IMR-90 (cell line): ENCODE measurements around the gene RPS5. TPM values are rescaled to one million over a fixed set of nuclear protein-coding genes. Genes with fewer than 3 reads are reported as not detected.

Source experiments
- ATAC-seq: fragments of 200-7000 bp; cut with Tn5 transposase; 2 replicates; pipeline ENCODE4 v1.9.1; 2020; ENCODE audit warnings: low read depth, mild to moderate bottlenecking, moderate library complexity
- BruUV-seq: library from RNA; stranded (reverse); fragments of 400-500 nt; replicated peaks from 2 replicates; lab custom pipeline; 2021; lab: Mats Ljungman, UMichigan
- CTCF ChIA-PET: fragments of 300-600 bp; formaldehyde crosslinking; extraction: SDS; loops from one replicate; lab custom pipeline; 2021; ENCODE audit warnings: antibody characterized with exemption; lab: Yijun Ruan, JAX
- POLR2A ChIA-PET: fragments of 300-600 bp; sonication (Branson Sonifier 250); formaldehyde crosslinking; loops from one replicate; lab custom pipeline; 2022; ENCODE audit warnings: antibody characterized with exemption; ENCODE audit not compliant: unreplicated experiment; lab: Charles Lee
- DNase-seq: peaks from one replicate; pipeline ENCODE4 v3.0.0; 2013
- H2AFZ ChIP-seq: replicated peaks from 2 replicates; pipeline ENCODE3; 2013; ENCODE audit warnings: low read length, mild to moderate bottlenecking; ENCODE audit not compliant: poor library complexity
- H2AK5ac ChIP-seq: 2 replicates; pipeline ENCODE4 v1.6.1; 2013; ENCODE audit warnings: low read depth, low read length, inconsistent platforms
- H2AK9ac ChIP-seq: replicated peaks from 2 replicates; pipeline ENCODE3; 2013; ENCODE audit warnings: mild to moderate bottlenecking, low read depth, low read length, moderate library complexity; ENCODE audit not compliant: poor library complexity
- H2BK120ac ChIP-seq: 2 replicates; pipeline ENCODE4 v1.6.1; 2013; ENCODE audit warnings: low read depth, low read length, inconsistent platforms
- H2BK15ac ChIP-seq: 3 replicates; pipeline ENCODE4 v1.6.1; 2013; ENCODE audit warnings: low read depth, low read length, inconsistent platforms
- H2BK20ac ChIP-seq: 2 replicates; pipeline ENCODE4 v1.6.1; 2013; ENCODE audit warnings: low read depth, mild to moderate bottlenecking, inconsistent platforms, low read length, moderate library complexity
- H2BK5ac ChIP-seq: 2 replicates; pipeline ENCODE4 v1.6.1; 2013; ENCODE audit warnings: mild to moderate bottlenecking, low read depth, low read length, inconsistent platforms; ENCODE audit not compliant: poor library complexity, severe bottlenecking
- H3K14ac ChIP-seq: replicated peaks from 2 replicates; pipeline ENCODE4 v1.6.1; 2013; ENCODE audit warnings: low read depth, low read length, inconsistent platforms
- H3K18ac ChIP-seq: 2 replicates; pipeline ENCODE4 v1.6.1; 2013; ENCODE audit warnings: low read depth, low read length, control low read depth
- H3K23ac ChIP-seq: 2 replicates; pipeline ENCODE4 v1.6.1; 2013; ENCODE audit warnings: low read depth, low read length, inconsistent platforms
- H3K27ac ChIP-seq: 2 replicates; pipeline ENCODE4 v1.5.1; 2013; ENCODE audit warnings: mild to moderate bottlenecking, control low read depth, low read length; ENCODE audit not compliant: insufficient read depth
- H3K27me3 ChIP-seq: 2 replicates; pipeline ENCODE4 v1.6.1; 2013; ENCODE audit warnings: low read length; ENCODE audit not compliant: control insufficient read depth, insufficient read depth
- H3K36me3 ChIP-seq: 2 replicates; pipeline ENCODE4 v1.6.1; 2013; ENCODE audit warnings: low read length, mixed read lengths; ENCODE audit not compliant: control insufficient read depth, insufficient read depth
- H3K4ac ChIP-seq: 2 replicates; pipeline ENCODE4 v1.6.1; 2013; ENCODE audit warnings: low read depth, low read length, inconsistent platforms
- H3K4me1 ChIP-seq: 2 replicates; pipeline ENCODE4 v1.6.1; 2013; ENCODE audit warnings: low read length, mixed read lengths; ENCODE audit not compliant: control insufficient read depth, insufficient read depth
- H3K4me2 ChIP-seq: 2 replicates; pipeline ENCODE4 v1.6.1; 2013; ENCODE audit warnings: low read depth, mild to moderate bottlenecking, control low read depth, low read length, moderate library complexity
- H3K4me3 ChIP-seq: 2 replicates; pipeline ENCODE4 v1.5.1; 2013; ENCODE audit warnings: low read depth, mild to moderate bottlenecking, control low read depth, low read length, moderate library complexity; ENCODE audit not compliant: insufficient read depth
- H3K56ac ChIP-seq: 2 replicates; pipeline ENCODE4 v1.6.1; 2013; ENCODE audit warnings: low read length, inconsistent platforms; ENCODE audit not compliant: insufficient read depth; ENCODE audit errors: extremely low read depth
- H3K79me1 ChIP-seq, 2 experiments: 2 replicates each; pipeline ENCODE4 v1.6.1; 2013; ENCODE audit warnings: low read length in 2 of 2, inconsistent platforms in 1 of 2, low read depth in 1 of 2
- H3K9ac ChIP-seq: 2 replicates; pipeline ENCODE4 v1.6.1; 2013; ENCODE audit warnings: low read depth, low read length, control low read depth
- H3K9me1 ChIP-seq: 2 replicates; pipeline ENCODE4 v1.6.1; 2013; ENCODE audit warnings: low read length, inconsistent platforms; ENCODE audit not compliant: insufficient read depth
- H3K9me3 ChIP-seq: 2 replicates; pipeline ENCODE4 v1.6.1; 2013; ENCODE audit warnings: low read length; ENCODE audit not compliant: control insufficient read depth, insufficient read depth
- H4K20me1 ChIP-seq: 2 replicates; pipeline ENCODE4 v1.6.1; 2013; ENCODE audit warnings: low read length, inconsistent platforms; ENCODE audit not compliant: insufficient read depth
- H4K5ac ChIP-seq: 2 replicates; pipeline ENCODE4 v1.6.1; 2013; ENCODE audit warnings: mild to moderate bottlenecking, low read depth, low read length, control low read depth
- H4K8ac ChIP-seq, 2 experiments: 2 replicates each; pipeline ENCODE4 v1.6.1; 2013; ENCODE audit warnings: low read depth in 2 of 2, low read length in 2 of 2, control low read depth in 1 of 2, inconsistent platforms in 1 of 2
- H4K91ac ChIP-seq: 2 replicates; pipeline ENCODE4 v1.6.1; 2013; ENCODE audit warnings: low read depth, low read length, inconsistent platforms; ENCODE audit not compliant: insufficient read depth
- BHLHE40 ChIP-seq: fragments of 150-350 bp; IDR thresholded peaks from 2 replicates; pipeline ENCODE4 v1.6.1; 2016; ENCODE audit warnings: mild to moderate bottlenecking, low read depth, low read length
- CEBPB ChIP-seq: IDR thresholded peaks from 2 replicates; pipeline ENCODE4 v1.6.1; 2012; ENCODE audit warnings: low read depth, low read length, improper control_type of control experiment
- CHD1 ChIP-seq: IDR thresholded peaks from 2 replicates; pipeline ENCODE4 v1.6.1; 2012; ENCODE audit warnings: low read depth, low read length, improper control_type of control experiment
- CTCF ChIP-seq: conservative IDR thresholded peaks from 2 replicates; pipeline ENCODE4 v1.5.1; 2012; ENCODE audit warnings: mild to moderate bottlenecking, low read depth, low read length, improper control_type of control experiment
- ELK1 ChIP-seq: fragments of 150-350 bp; IDR thresholded peaks from 2 replicates; pipeline ENCODE4 v1.6.1; 2016; ENCODE audit warnings: low read depth, mild to moderate bottlenecking, low read length, moderate library complexity, borderline replicate concordance
- FOS ChIP-seq: fragments of 150-350 bp; IDR thresholded peaks from 2 replicates; pipeline ENCODE4 v1.6.1; 2016; ENCODE audit warnings: low read depth, low read length
- MAFK ChIP-seq: IDR thresholded peaks from 2 replicates; pipeline ENCODE4 v1.6.1; 2012; ENCODE audit warnings: low read depth, low read length, improper control_type of control experiment
- MAZ ChIP-seq: IDR thresholded peaks from 2 replicates; pipeline ENCODE4 v1.6.1; 2012; ENCODE audit warnings: low read depth, mild to moderate bottlenecking, low read length, improper control_type of control experiment, moderate library complexity, borderline replicate concordance
- MXI1 ChIP-seq: IDR thresholded peaks from 2 replicates; pipeline ENCODE4 v1.6.1; 2012; ENCODE audit warnings: low read depth, mild to moderate bottlenecking, low read length, moderate library complexity, borderline replicate concordance
- NFE2L2 ChIP-seq: fragments of 150-350 bp; IDR thresholded peaks from 2 replicates; pipeline ENCODE4 v1.6.1; 2016; ENCODE audit warnings: low read depth, mild to moderate bottlenecking, low read length
- POLR2A ChIP-seq: IDR thresholded peaks from 2 replicates; pipeline ENCODE4 v1.6.1; 2012; ENCODE audit warnings: mild to moderate bottlenecking, low read depth, low read length
- RAD21 ChIP-seq: IDR thresholded peaks from 2 replicates; pipeline ENCODE4 v1.6.1; 2012; ENCODE audit warnings: low read length, improper control_type of control experiment
- RCOR1 ChIP-seq: IDR thresholded peaks from 2 replicates; pipeline ENCODE4 v1.6.1; 2012; ENCODE audit warnings: mild to moderate bottlenecking, low read length, improper control_type of control experiment; ENCODE audit not compliant: insufficient replicate concordance
- RFX5 ChIP-seq: IDR thresholded peaks from 2 replicates; pipeline ENCODE4 v1.8.0; 2012; ENCODE audit warnings: low read depth, mild to moderate bottlenecking, low read length, moderate library complexity
- SMC3 ChIP-seq: fragments of 150-350 bp; IDR thresholded peaks from 2 replicates; pipeline ENCODE4 v1.6.1; 2016; ENCODE audit warnings: low read depth, mild to moderate bottlenecking, antibody characterized with exemption, low read length, moderate library complexity
- USF2 ChIP-seq: fragments of 150-350 bp; IDR thresholded peaks from 2 replicates; pipeline ENCODE4 v1.6.1; 2017; ENCODE audit warnings: mild to moderate bottlenecking, antibody characterized with exemption, low read length, low read depth
- WGBS, 2 experiments: methylation state at CpG; one replicate each; pipeline versions ENCODE4 v1.1.5 to v1.1.7; 2013; ENCODE audit warnings: missing lambda C conversion rate in 2 of 2; ENCODE audit not compliant: insufficient read length in 1 of 2; ENCODE audit errors: extremely low coverage in 2 of 2; 5-methylcytosine and 5-hydroxymethylcytosine counted together
- dilution Hi-C: fragments of 300-500 bp; cut with HindIII; formaldehyde crosslinking; loops from one replicate; pipeline ENCODE4 v1.14.3; 2018; ENCODE audit warnings: low sequenced_read_pairs; ENCODE audit not compliant: unreplicated experiment
- in situ Hi-C: fragments of 300-500 bp; cut with MboI; formaldehyde crosslinking; loops from 3 replicates; pipeline ENCODE4 v1.14.3; 2019; ENCODE audit warnings: low sequenced_read_pairs, inconsistent platforms, mixed read lengths
- intact Hi-C: fragments of 100-400 bp; cut with micrococcal nuclease; formaldehyde crosslinking; loops from 2 replicates; pipeline ENCODE4 v1.10.0; 2022
- polyA plus RNA-seq, 3 experiments: library from polyadenylated mRNA; depleted of rRNA; stranded (reverse); fragments of >200 nt; gene quantifications; 2 replicates each; pipeline ENCODE4 v1.2.3, GENCODE V29; 2012; ENCODE audit warnings: low replicate concordance in 1 of 3
- total RNA-seq: library from RNA; depleted of rRNA; stranded (reverse); fragments of >200 nt; gene quantifications from 2 replicates; pipeline ENCODE4 v1.2.3, GENCODE V29; 2012

The RPS5 gene
- total and polyA plus RNA-seq, 2 of the 4 experiments (the other 2 are of a cell fraction): 3,265 to 5,858 TPM

GRCh38 chr19:58399903-58400302 is 12.8 kb downstream of the RPS5 start:
- peaks cover 5% of the 10 kb centered on the region for H3K4me1 ChIP-seq
- dilution Hi-C loops (no loop called here), intact Hi-C loops (no loop called here), in situ Hi-C loops (no loop called here)
- no peak overlapping the region for H2BK15ac ChIP-seq
- CTCF ChIA-PET: no interaction called here
- BruUV-seq: no TSS peak
- no peak overlapping the region for H3K14ac ChIP-seq
- no peak overlapping the region for H3K56ac ChIP-seq
- DNase-seq: no peak
- no peak overlapping the region for H3K9ac ChIP-seq
- no peak overlapping the region for H4K91ac ChIP-seq
- H3K9me1 ChIP-seq: no peaks in the 10 kb centered on the region
- ATAC-seq: no peak
- H3K9me3 ChIP-seq: no peaks in the 10 kb centered on the region
- H3K23ac ChIP-seq: no peak overlapping the region
- H2BK120ac ChIP-seq: no peak overlapping the region
- 100% methylated on average over 3 of the region's 3 CpGs; no CpG with 5 or more reads in 1 of the 2 experiments for WGBS, 2 experiments
- H2BK20ac ChIP-seq: no peak overlapping the region
- no peak overlapping the region for H4K5ac ChIP-seq
- no peak overlapping the region for H4K8ac ChIP-seq
- H3K4me2 ChIP-seq: no peak overlapping the region
- no peak for TF ChIP-seq CEBPB
- TF ChIP-seq RAD21: no peak
- TF ChIP-seq FOS: no peak
- TF ChIP-seq MAFK: no peak
- no peak for TF ChIP-seq MAZ
- no peak for TF ChIP-seq MXI1
- TF ChIP-seq POLR2A: no peak
- TF ChIP-seq RCOR1: no peak
- TF ChIP-seq BHLHE40: no peak
- no peak for TF ChIP-seq USF2
- no peak for TF ChIP-seq NFE2L2
- TF ChIP-seq SMC3: no peak
- no peak for TF ChIP-seq ELK1
- no peak for TF ChIP-seq RFX5
- TF ChIP-seq CTCF: no peak
- no peak for TF ChIP-seq CHD1
- no peak overlapping the region for H2AFZ ChIP-seq
- H3K4me3 ChIP-seq: no peak overlapping the region
- H3K18ac ChIP-seq: no peak overlapping the region
- no peak overlapping the region for H3K27ac ChIP-seq
- H2AK9ac ChIP-seq: peak overlapping the region; percentile 95
- H3K4ac ChIP-seq: no peak overlapping the region
- POLR2A ChIA-PET: no interaction called here
- peaks cover 4% of the 10 kb centered on the region for H3K36me3 ChIP-seq
- no peaks in the 10 kb centered on the region for H3K27me3 ChIP-seq
- peaks cover 0 to 11% of the 10 kb centered on the region in 2 experiments; a peak in 2 of 4 replicates for H3K79me1 ChIP-seq
- H2AK5ac ChIP-seq: no peak overlapping the region
- peaks cover 3% of the 10 kb centered on the region for H4K20me1 ChIP-seq
- H2BK5ac ChIP-seq: no peak overlapping the region
